ENCODE measurements around the gene CBLL2. TPM values are rescaled to one million over a fixed set of nuclear protein-coding genes. Genes with fewer than 3 reads are reported as not detected.

CBLL2 gene
- polyA plus RNA-seq, 3 donors: not detected

DNA sequence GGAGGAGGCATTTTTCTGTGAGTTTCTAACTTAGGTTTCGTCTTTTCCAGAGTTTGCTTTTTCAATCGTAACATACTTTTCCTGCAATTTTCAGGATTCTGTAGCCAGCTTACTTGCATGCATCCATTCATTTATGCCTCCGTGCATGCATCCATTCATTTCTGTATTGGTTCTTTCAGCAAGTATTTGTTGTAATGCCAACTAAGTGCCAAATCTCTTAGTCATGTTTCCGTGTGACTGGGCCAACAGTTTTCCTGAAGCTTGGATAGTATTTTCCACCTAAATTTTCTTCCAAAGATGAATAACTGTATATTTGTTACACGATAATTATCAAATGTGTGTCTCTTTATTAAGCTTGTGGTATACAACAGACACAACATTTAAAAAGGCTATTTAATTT is 41.5 kb downstream of the CBLL2 start:
- H3K4me1 ChIP-seq (ENCODE audit: control insufficient read depth in 1 of 2, insufficient read depth in 2 of 2, low read length in 2 of 2): no peaks in the 10 kb centered on the region
- H3K36me3 ChIP-seq (replicated peaks in 1 of 2; ENCODE audit: control insufficient read depth in 1 of 2, insufficient read depth in 2 of 2, low read length in 2 of 2): no peaks in the 10 kb centered on the region
- no peak overlapping the region for H3K4me3 ChIP-seq (replicated peaks in 1 of 3; ENCODE audit: low read depth in 2 of 3, low read length in 3 of 3)
- no peaks in the 10 kb centered on the region for H3K79me2 ChIP-seq (ENCODE audit: insufficient read depth, low read length)
- H4K20me1 ChIP-seq (ENCODE audit: insufficient read depth, low read length): no peaks in the 10 kb centered on the region
- H3K9ac ChIP-seq (ENCODE audit: insufficient read depth, low read length, poor library complexity, severe bottlenecking): no peak overlapping the region
- intact Hi-C loops (cut with micrococcal nuclease): no loop called here
- no peak for DNase-seq
- H3K9me3 ChIP-seq (replicated peaks in 1 of 2; ENCODE audit: control insufficient read depth in 1 of 2, insufficient read depth in 1 of 2, low read length in 2 of 2): no peaks in the 10 kb centered on the region
- Mint-ChIP-seq H3K27ac (no peak overlapping the region), H3K4me3 (no peak overlapping the region), H3K4me1 (no peaks in the 10 kb centered on the region), H3K9me3 (peaks cover 0 to 1% (median 0%) of the 10 kb centered on the region in 7 donors), H3K36me3 (no peaks in the 10 kb centered on the region), H3K27me3 (ENCODE audit: low read depth in 3 of 3) (no peaks in the 10 kb centered on the region)
- WGBS (ENCODE audit: insufficient coverage): no CpG with 5 or more reads among the region's 5 CpGs
- no peaks in the 10 kb centered on the region for H3K27me3 ChIP-seq (ENCODE audit: control insufficient read depth in 2 of 2, insufficient read depth in 2 of 2, low read length in 2 of 2)
- H3K4me2 ChIP-seq (replicated peaks; ENCODE audit: extremely low read depth, low read length, poor library complexity, severe bottlenecking): no peak overlapping the region
- H2AFZ ChIP-seq (ENCODE audit: insufficient read depth, low read depth, low read length, poor library complexity, severe bottlenecking): no peak overlapping the region
- TF ChIP-seq, protein P1, sequence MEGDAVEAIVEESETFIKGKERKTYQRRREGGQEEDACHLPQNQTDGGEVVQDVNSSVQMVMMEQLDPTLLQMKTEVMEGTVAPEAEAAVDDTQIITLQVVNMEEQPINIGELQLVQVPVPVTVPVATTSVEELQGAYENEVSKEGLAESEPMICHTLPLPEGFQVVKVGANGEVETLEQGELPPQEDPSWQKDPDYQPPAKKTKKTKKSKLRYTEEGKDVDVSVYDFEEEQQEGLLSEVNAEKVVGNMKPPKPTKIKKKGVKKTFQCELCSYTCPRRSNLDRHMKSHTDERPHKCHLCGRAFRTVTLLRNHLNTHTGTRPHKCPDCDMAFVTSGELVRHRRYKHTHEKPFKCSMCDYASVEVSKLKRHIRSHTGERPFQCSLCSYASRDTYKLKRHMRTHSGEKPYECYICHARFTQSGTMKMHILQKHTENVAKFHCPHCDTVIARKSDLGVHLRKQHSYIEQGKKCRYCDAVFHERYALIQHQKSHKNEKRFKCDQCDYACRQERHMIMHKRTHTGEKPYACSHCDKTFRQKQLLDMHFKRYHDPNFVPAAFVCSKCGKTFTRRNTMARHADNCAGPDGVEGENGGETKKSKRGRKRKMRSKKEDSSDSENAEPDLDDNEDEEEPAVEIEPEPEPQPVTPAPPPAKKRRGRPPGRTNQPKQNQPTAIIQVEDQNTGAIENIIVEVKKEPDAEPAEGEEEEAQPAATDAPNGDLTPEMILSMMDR (IDR thresholded peaks at IDR 0.05): no peak
- no peak overlapping the region for H3K27ac ChIP-seq (ENCODE audit: low read depth in 1 of 2, low read length in 2 of 2)

DNA sequence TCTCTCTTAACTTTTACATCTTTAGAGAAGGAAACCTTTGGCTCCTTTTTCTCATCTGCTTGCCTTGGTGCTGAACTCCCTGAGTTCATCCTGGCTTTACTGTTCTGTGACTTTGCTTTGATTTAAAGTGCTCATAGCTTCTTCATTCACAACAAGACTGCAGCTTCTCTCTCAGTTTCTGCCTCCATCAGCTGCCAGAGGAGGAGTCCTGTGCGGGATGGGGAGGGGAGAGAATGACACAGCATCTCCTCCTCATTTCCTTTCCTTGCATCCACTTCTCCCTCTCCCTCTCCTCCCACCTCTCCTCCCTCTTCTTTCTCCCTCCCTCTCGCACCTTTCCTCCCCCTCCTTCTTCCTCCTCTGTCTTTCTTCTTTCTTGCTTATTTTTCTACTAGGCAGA is 42.0 kb downstream of the CBLL2 start:
- no peak for DNase-seq
- H3K4me3 ChIP-seq (replicated peaks in 1 of 3; ENCODE audit: low read depth in 2 of 3, low read length in 3 of 3): no peak overlapping the region
- H4K20me1 ChIP-seq (ENCODE audit: insufficient read depth, low read length): no peaks in the 10 kb centered on the region
- H3K27me3 ChIP-seq (ENCODE audit: control insufficient read depth in 2 of 2, insufficient read depth in 2 of 2, low read length in 2 of 2): no peaks in the 10 kb centered on the region
- Mint-ChIP-seq H3K27me3 (ENCODE audit: low read depth in 3 of 3) (no peaks in the 10 kb centered on the region), H3K36me3 (no peaks in the 10 kb centered on the region), H3K9me3 (peaks cover 0 to 1% (median 0%) of the 10 kb centered on the region in 7 donors), H3K4me3 (no peak overlapping the region), H3K27ac (no peak overlapping the region), H3K4me1 (no peaks in the 10 kb centered on the region)
- TF ChIP-seq, protein P1 (IDR thresholded peaks at IDR 0.05): no peak
- no CpG with 5 or more reads among the region's 2 CpGs for WGBS (ENCODE audit: insufficient coverage)
- H3K4me1 ChIP-seq (ENCODE audit: control insufficient read depth in 1 of 2, insufficient read depth in 2 of 2, low read length in 2 of 2): no peaks in the 10 kb centered on the region
- H3K9ac ChIP-seq (ENCODE audit: insufficient read depth, low read length, poor library complexity, severe bottlenecking): no peak overlapping the region
- H3K36me3 ChIP-seq (replicated peaks in 1 of 2; ENCODE audit: control insufficient read depth in 1 of 2, insufficient read depth in 2 of 2, low read length in 2 of 2): no peaks in the 10 kb centered on the region
- intact Hi-C loops (cut with micrococcal nuclease): no loop called here
- no peaks in the 10 kb centered on the region for H3K9me3 ChIP-seq (replicated peaks in 1 of 2; ENCODE audit: control insufficient read depth in 1 of 2, insufficient read depth in 1 of 2, low read length in 2 of 2)
- H3K79me2 ChIP-seq (ENCODE audit: insufficient read depth, low read length): no peaks in the 10 kb centered on the region
- H3K4me2 ChIP-seq (replicated peaks; ENCODE audit: extremely low read depth, low read length, poor library complexity, severe bottlenecking): no peak overlapping the region
- H3K27ac ChIP-seq (ENCODE audit: low read depth in 1 of 2, low read length in 2 of 2): no peak overlapping the region
- H2AFZ ChIP-seq (ENCODE audit: insufficient read depth, low read depth, low read length, poor library complexity, severe bottlenecking): no peak overlapping the region

All from CD14-positive monocyte (primary cell).